Right atrium auricular region (tissue), 2 donors: ENCODE results near the gene TMEM88. TPM values are rescaled to one million over a fixed set of nuclear protein-coding genes. Genes with fewer than 3 reads are reported as not detected.
"Not testable (repeated sequence)": the region's sequence is repeated elsewhere in the genome, so short reads cannot be mapped to it uniquely, and the experiment has no call there.

Experiments used
- DNase-seq: peaks from one replicate; pipeline ENCODE4 v3.0.0-alpha.2; 2019; ENCODE audit warnings: low spot score
- H3K27ac ChIP-seq, 2 donors: fragments of 200-600 bp; sonication (generic); 1 replicate in 1 of 2; 2 replicates in 1 of 2; pipeline ENCODE4 v1.5.1; 2016 to 2019
- H3K27me3 ChIP-seq, 2 donors: fragments of 200-600 bp; sonication (generic); one replicate each; pipeline versions ENCODE4 v1.5.1 to v1.6.0; 2017 to 2019
- H3K36me3 ChIP-seq: fragments of 200-600 bp; sonication (generic); one replicate; pipeline ENCODE4 v1.5.1; 2016
- H3K4me1 ChIP-seq, 2 donors: fragments of 200-600 bp; sonication (generic); one replicate each; pipeline versions ENCODE4 v1.5.1 to v1.6.0; 2017 to 2019
- H3K4me3 ChIP-seq, 2 donors: fragments of 200-600 bp; sonication (generic); 1 replicate in 1 of 2; 2 replicates in 1 of 2; pipeline ENCODE4 v1.5.1; 2017 to 2019; ENCODE audit warnings: mild to moderate bottlenecking in 1 of 2, moderate library complexity in 1 of 2
- H3K9me3 ChIP-seq, 2 donors: fragments of 200-600 bp; sonication (generic); one replicate each; pipeline ENCODE4 v1.5.1; 2019
- CTCF ChIP-seq, 2 donors: fragments of 200-600 bp; sonication (generic); IDR thresholded peaks; one replicate each; pipeline ENCODE4 v1.5.1; 2019; ENCODE audit warnings: antibody characterized with exemption in 2 of 2
- total RNA-seq, 2 donors: library from RNA; depleted of rRNA; stranded (reverse); fragments of >200 nt; gene quantifications; one replicate each; pipeline ENCODE4 v1.1.0, GENCODE V29; 2016

TMEM88 gene
- total RNA-seq, 2 donors from 2014 or later, result 42.5 to 53.2 TPM

GRCh38 chr17:7862692-7863437 is 8.0 kb downstream of the TMEM88 start:
- peak; percentile 84 to 87 for TF ChIP-seq CTCF (IDR thresholded peaks at IDR 0.05)
- Histone ChIP-seq H3K9me3 (no peaks in the 10 kb centered on the region), H3K4me1 (peaks cover 0 to 15% of the 10 kb centered on the region in 2 donors), H3K4me3 (no peak overlapping the region), H3K27ac (no peak overlapping the region), H3K36me3 (no peaks in the 10 kb centered on the region), H3K27me3 (no peaks in the 10 kb centered on the region)
- no peak for DNase-seq

- not testable (repeated sequence) for H3K4me1 ChIP-seq, H3K4me3 ChIP-seq, H3K27me3 ChIP-seq, H3K9me3 ChIP-seq, H3K36me3 ChIP-seq, DNase-seq, H3K27ac ChIP-seq
These were observed 9.5 kb downstream of the TMEM88 start for GRCh38 chr17:7864384-7864783.

GRCh38 chr17:7864995-7865650 is 10.3 kb downstream of the TMEM88 start:
- H3K27me3 ChIP-seq, result no peaks in the 10 kb centered on the region
- no peak for DNase-seq
- H3K27ac ChIP-seq, result no peak overlapping the region
- no peak overlapping the region for H3K4me3 ChIP-seq
- H3K9me3 ChIP-seq, result no peaks in the 10 kb centered on the region
- H3K4me1 ChIP-seq, result no peaks in the 10 kb centered on the region
- H3K36me3 ChIP-seq, result no peaks in the 10 kb centered on the region
- no peak for TF ChIP-seq CTCF (IDR thresholded peaks at IDR 0.05)

DNA sequence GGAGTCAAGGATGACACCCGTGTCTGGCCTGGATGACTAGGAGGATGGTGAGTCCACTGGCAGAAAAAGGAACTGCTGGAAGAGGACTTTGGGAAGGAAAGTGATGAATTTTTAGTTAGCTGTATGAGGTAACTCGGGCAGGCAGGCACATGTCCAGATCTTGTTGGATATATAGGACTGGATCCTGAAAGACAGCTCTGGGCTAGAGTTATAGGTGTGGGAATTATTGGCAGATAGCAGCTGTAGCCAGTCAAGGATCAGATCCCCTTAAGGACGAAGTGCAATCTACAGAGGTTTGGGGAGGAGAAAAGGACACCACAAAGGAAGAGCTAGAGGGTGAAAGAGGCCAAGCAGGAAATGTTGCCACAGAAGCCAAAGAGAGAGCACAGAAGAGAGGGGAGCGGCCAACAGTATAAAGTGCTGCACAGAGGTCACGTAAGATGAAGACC is 13.0 kb downstream of the TMEM88 start:
- no peak overlapping the region for H3K27ac ChIP-seq
- no peaks in the 10 kb centered on the region for H3K4me1 ChIP-seq
- DNase-seq, result no peak
- TF ChIP-seq CTCF (IDR thresholded peaks at IDR 0.05), result no peak
- H3K9me3 ChIP-seq, result no peaks in the 10 kb centered on the region
- no peaks in the 10 kb centered on the region for H3K27me3 ChIP-seq
- no peaks in the 10 kb centered on the region for H3K36me3 ChIP-seq
- no peak overlapping the region for H3K4me3 ChIP-seq

DNA sequence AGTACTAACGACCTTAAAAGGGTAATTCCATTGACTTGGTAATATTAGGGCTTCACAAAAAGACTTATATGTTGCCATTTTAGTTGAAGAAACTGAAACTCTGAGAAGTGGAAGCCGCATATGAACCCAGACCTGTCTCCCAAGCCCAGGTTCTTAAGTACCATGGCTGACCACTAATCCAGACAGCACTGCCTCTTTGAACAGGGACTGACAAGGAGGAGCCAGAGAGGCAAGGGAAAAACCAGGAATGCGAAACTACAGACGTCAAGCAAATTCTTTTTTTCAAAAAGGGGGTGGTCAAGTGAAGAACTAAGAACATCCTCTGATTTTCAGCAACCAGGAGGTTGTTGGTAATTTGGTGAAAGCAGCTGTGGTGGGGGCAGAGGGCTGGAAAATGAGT is 18.2 kb downstream of the TMEM88 start:
- no peak for TF ChIP-seq CTCF (IDR thresholded peaks at IDR 0.05)
- H3K9me3 ChIP-seq, result no peaks in the 10 kb centered on the region
- H3K36me3 ChIP-seq, result no peaks in the 10 kb centered on the region
- H3K27ac ChIP-seq, result no peak overlapping the region
- no peak for DNase-seq
- H3K4me1 ChIP-seq, result no peaks in the 10 kb centered on the region
- H3K27me3 ChIP-seq, result no peaks in the 10 kb centered on the region
- H3K4me3 ChIP-seq, result no peak overlapping the region

DNA sequence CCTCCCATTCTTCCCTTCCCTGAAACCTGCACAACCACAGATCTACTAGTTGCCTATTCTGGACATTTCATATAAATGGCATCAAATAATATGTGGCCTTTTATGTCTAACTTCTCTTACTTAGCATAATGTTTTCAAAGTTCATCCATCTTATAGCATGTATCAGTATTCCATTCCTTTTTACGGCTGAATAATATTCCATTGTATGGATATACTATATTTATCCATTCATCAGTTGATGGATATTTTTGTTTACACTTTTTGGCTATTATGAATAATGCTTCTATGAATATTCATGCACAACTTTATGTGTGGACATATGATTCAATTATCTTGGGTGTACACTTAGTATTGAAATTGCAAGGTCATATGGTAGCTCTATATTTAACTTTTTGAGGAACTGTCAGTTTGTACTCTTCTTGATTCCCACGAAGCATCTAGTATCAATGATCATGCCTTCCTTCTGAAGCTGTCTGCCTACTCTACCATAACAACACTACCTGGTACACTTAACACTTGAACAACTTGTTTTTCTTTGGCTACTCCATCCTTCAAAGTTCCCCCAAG is 21.0 kb downstream of the TMEM88 start:
- no peaks in the 10 kb centered on the region for H3K36me3 ChIP-seq
- H3K4me3 ChIP-seq, result no peak overlapping the region
- no peaks in the 10 kb centered on the region for H3K4me1 ChIP-seq
- no peaks in the 10 kb centered on the region for H3K9me3 ChIP-seq
- no peak for DNase-seq
- no peak for TF ChIP-seq CTCF (IDR thresholded peaks at IDR 0.05)
- no peak overlapping the region for H3K27ac ChIP-seq
- no peaks in the 10 kb centered on the region for H3K27me3 ChIP-seq
